PC-3 (cell line): ENCODE measurements around the gene MAZ. TPM values are rescaled to one million over a fixed set of nuclear protein-coding genes. Genes with fewer than 3 reads are reported as not detected.

Source experiments
- ATAC-seq: fragments of 200-7000 bp; cut with Tn5 transposase; 2 replicates; pipeline ENCODE4 v1.9.1; 2020; ENCODE audit warnings: mild to moderate bottlenecking, moderate library complexity
- BruUV-seq: library from RNA; stranded (reverse); fragments of 400-500 nt; replicated peaks from 2 replicates; lab custom pipeline; 2021; lab: Mats Ljungman, UMichigan
- CTCF ChIA-PET: fragments of 300-600 bp; sonication (Branson Sonifier 250); formaldehyde crosslinking; loops from one replicate; lab custom pipeline; 2022; ENCODE audit warnings: antibody characterized with exemption; lab: Charles Lee
- POLR2A ChIA-PET: fragments of 300-600 bp; sonication (Branson Sonifier 250); formaldehyde crosslinking; loops from one replicate; lab custom pipeline; 2022; ENCODE audit warnings: antibody characterized with exemption; ENCODE audit not compliant: unreplicated experiment; lab: Charles Lee
- DNase-seq: peaks from one replicate; pipeline ENCODE4 v3.0.0-alpha.2; 2015
- H2AFZ ChIP-seq: fragments of 300-600 bp; sonication (generic); 2 replicates; pipeline ENCODE4 v1.6.0; 2016; ENCODE audit warnings: antibody characterized with exemption, low read length
- H3F3A ChIP-seq: fragments of 300-600 bp; sonication (generic); one replicate; pipeline ENCODE4 v1.6.0; 2017; ENCODE audit warnings: antibody characterized with exemption, low read length, control low read depth, mild to moderate bottlenecking; ENCODE audit not compliant: unreplicated experiment
- H3K27ac ChIP-seq: fragments of 300-600 bp; sonication (generic); 2 replicates; pipeline ENCODE4 v1.5.1; 2016; ENCODE audit warnings: mild to moderate bottlenecking, low read length
- H3K27me3 ChIP-seq: fragments of 300-600 bp; sonication (generic); 2 replicates; pipeline ENCODE4 v1.6.1; 2016; ENCODE audit warnings: low read length, mixed read lengths
- H3K36me3 ChIP-seq: fragments of 300-600 bp; sonication (generic); 2 replicates; pipeline ENCODE4 v1.6.1; 2016; ENCODE audit warnings: low read depth, mixed run types, low read length, mixed read lengths
- H3K4me1 ChIP-seq: fragments of 300-600 bp; sonication (generic); 2 replicates; pipeline ENCODE4 v1.5.1; 2016; ENCODE audit warnings: low read length; ENCODE audit not compliant: insufficient read depth
- H3K4me2 ChIP-seq: fragments of 300-600 bp; sonication (generic); 2 replicates; pipeline ENCODE4 v1.6.0; 2016; ENCODE audit warnings: low read length
- H3K4me3 ChIP-seq: fragments of 300-600 bp; sonication (generic); 2 replicates; pipeline ENCODE4 v1.5.1; 2016; ENCODE audit warnings: mild to moderate bottlenecking, low read length, mixed read lengths
- H3K79me2 ChIP-seq: fragments of 300-600 bp; sonication (generic); 2 replicates; pipeline ENCODE4 v1.6.1; 2017; ENCODE audit warnings: low read length, mixed read lengths
- H3K9ac ChIP-seq: fragments of 300-600 bp; sonication (generic); 2 replicates; pipeline ENCODE4 v1.6.0; 2016; ENCODE audit warnings: mild to moderate bottlenecking, low read length
- H3K9me2 ChIP-seq: fragments of 300-600 bp; sonication (generic); replicated peaks from 2 replicates; pipeline ENCODE4 v1.6.1; 2016; ENCODE audit warnings: mixed run types, low read length, mixed read lengths
- H3K9me3 ChIP-seq: fragments of 300-600 bp; sonication (generic); 2 replicates; pipeline ENCODE4 v1.6.1; 2016; ENCODE audit warnings: low read length, mixed read lengths
- H4K20me1 ChIP-seq: fragments of 300-600 bp; sonication (generic); 2 replicates; pipeline ENCODE4 v1.6.1; 2016; ENCODE audit warnings: low read length, mixed read lengths
- CTCF ChIP-seq: fragments of 300-600 bp; sonication (generic); conservative IDR thresholded peaks from 2 replicates; pipeline ENCODE4 v1.5.1; 2017; ENCODE audit warnings: antibody characterized with exemption, low read depth, mild to moderate bottlenecking, low read length
- EZH2 ChIP-seq: fragments of 300-600 bp; sonication (generic); IDR thresholded peaks from one replicate; pipeline ENCODE4 v1.6.1; 2017; ENCODE audit warnings: antibody characterized with exemption, mild to moderate bottlenecking, low read length; ENCODE audit not compliant: unreplicated experiment
- EZH2phosphoT487 ChIP-seq: fragments of 300-600 bp; sonication (generic); IDR thresholded peaks from 2 replicates; pipeline ENCODE4 v1.6.1; 2018; ENCODE audit warnings: mild to moderate bottlenecking, antibody characterized with exemption, low read length, borderline replicate concordance
- intact Hi-C: fragments of 100-400 bp; cut with micrococcal nuclease; formaldehyde crosslinking; loops from 2 replicates; pipeline ENCODE4 v1.9.0; 2023
- total RNA-seq: library from RNA; depleted of rRNA; stranded (reverse); fragments of >200 nt; gene quantifications from 2 replicates; pipeline ENCODE4 v1.2.3, GENCODE V29; 2014

Gene MAZ
- total RNA-seq, 1 experiment from 2014 or later: 279 TPM

- no peak for TF ChIP-seq EZH2
- intact Hi-C loops: no loop called here
- no peak overlapping the region for H3K27ac ChIP-seq
- peak overlapping the region; percentile 97 for H3K4me2 ChIP-seq
- no peak for DNase-seq
- H3K27me3 ChIP-seq: no peaks in the 10 kb centered on the region
- peak overlapping the region; percentile 66 for H3K4me3 ChIP-seq
- no peaks in the 10 kb centered on the region for H3K9me2 ChIP-seq
- no peak overlapping the region for H3K9ac ChIP-seq
- H3K36me3 ChIP-seq: no peaks in the 10 kb centered on the region; the same call in 1 of the 2 replicates
- no TSS peak for BruUV-seq
- H3F3A ChIP-seq: peaks cover 2% of the 10 kb centered on the region
- POLR2A ChIA-PET: interaction anchor here (0.6 kb wide), 1 partner anchor 131 kb away, joined by 3 read pairs; no protein-coding TSS in a partner anchor
- 0 out of 2 replicates have a peak, but pooled peaks cover 6% of the 10 kb centered on the region for H4K20me1 ChIP-seq
- CTCF ChIA-PET: no interaction called here
- H3K4me1 ChIP-seq: peaks cover 42% of the 10 kb centered on the region
- no peak for ATAC-seq
- no peak overlapping the region for H2AFZ ChIP-seq
- H3K79me2 ChIP-seq: peaks cover 42% of the 10 kb centered on the region
- no peaks in the 10 kb centered on the region for H3K9me3 ChIP-seq
Measured at GRCh38 chr16:29812754-29813643, 6.7 kb downstream of the MAZ start.

GRCh38 chr16:29813644-29814562 is 7.6 kb downstream of the MAZ start:
- CTCF ChIA-PET: no interaction called here
- POLR2A ChIA-PET: no interaction called here

More at GRCh38 chr16:29813644-29814562, 7.6 kb downstream of the MAZ start:
- H3K9me2 ChIP-seq: no peaks in the 10 kb centered on the region
- no peaks in the 10 kb centered on the region for H3K9me3 ChIP-seq
- DNase-seq: no peak
- H3K27ac ChIP-seq: no peak overlapping the region
- no peak for ATAC-seq
- no peaks in the 10 kb centered on the region for H3K27me3 ChIP-seq
- no TSS peak for BruUV-seq
- no peak overlapping the region for H2AFZ ChIP-seq
- no peak overlapping the region for H3K4me2 ChIP-seq
- intact Hi-C loops: no loop called here
- H3K4me3 ChIP-seq: no peak overlapping the region
- H3K4me1 ChIP-seq: peaks cover 44% of the 10 kb centered on the region
- no peaks in the 10 kb centered on the region for H4K20me1 ChIP-seq
- peaks cover 3% of the 10 kb centered on the region for H3F3A ChIP-seq
- H3K36me3 ChIP-seq: no peaks in the 10 kb centered on the region; the same call in none of the 2 replicates
- H3K79me2 ChIP-seq: peaks cover 40% of the 10 kb centered on the region
- TF ChIP-seq EZH2phosphoT487 (no peak), CTCF (no peak), EZH2 (no peak)
- H3K9ac ChIP-seq: no peak overlapping the region
